CD4-positive, alpha-beta T cell treated with Interleukin-17A for 1 hour (primary cell): ENCODE results near the gene CFAP107.
"Not testable (repeated sequence)": the region's sequence is repeated elsewhere in the genome, so short reads cannot be mapped to it uniquely, and the experiment has no call there.

ENCODE experiments used
- DNase-seq: peaks from one replicate; pipeline ENCODE4 v3.0.0-alpha.2; 2020

CFAP107 gene

GRCh38 chr1:12781488-12781887, 35.5 kb downstream of the CFAP107 start:
- not testable (repeated sequence) for DNase-seq

DNA sequence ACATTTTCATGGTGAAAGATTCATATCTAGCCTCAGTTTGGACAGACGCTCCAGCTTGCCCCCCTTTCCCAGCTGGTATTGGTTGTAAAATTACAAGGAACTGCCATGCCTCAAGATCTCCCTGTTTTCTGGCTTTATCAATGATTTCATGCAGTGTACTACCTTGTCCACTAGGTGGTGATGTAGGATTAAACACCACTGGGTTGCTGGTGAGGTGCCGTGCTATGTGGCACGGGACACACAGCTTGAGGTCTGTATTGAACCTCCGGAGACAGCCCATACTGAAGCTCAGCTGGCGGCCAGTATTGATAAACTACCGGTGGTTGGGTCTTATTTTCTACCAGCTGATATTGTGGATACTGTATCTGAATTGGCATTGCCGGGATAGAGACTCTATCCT, 37.8 kb downstream of the CFAP107 start:
- DNase-seq, result not testable (repeated sequence)

- not testable (repeated sequence) for DNase-seq
These were observed 38.7 kb downstream of the CFAP107 start for GRCh38 chr1:12784729-12785128.

DNA sequence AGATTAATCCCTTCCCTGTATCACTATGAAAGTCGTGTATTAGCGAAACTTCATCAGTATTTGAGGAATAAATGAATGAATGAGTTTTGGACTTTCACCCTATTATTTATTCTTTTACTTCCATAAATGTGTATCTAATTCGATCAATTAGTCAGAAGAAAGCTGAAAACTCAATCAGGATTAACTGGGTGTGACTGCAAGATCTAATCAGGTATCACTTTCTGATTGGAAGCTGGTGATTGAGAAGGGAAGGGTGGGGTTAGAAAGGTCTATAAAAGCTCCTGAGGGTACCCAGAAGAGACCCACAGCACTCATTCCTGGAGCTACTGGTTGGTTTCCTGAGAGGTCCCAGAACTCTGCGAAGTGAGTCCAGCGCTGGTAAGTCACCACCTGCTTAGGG, 45.1 kb downstream of the CFAP107 start, which contains the start of gene PRAMEF1:
Gene PRAMEF1 (plus strand): TSS at position 301 of the 400 bp plus-strand sequence. CDS start 1,831 bp downstream, outside the sequence.
- not testable (repeated sequence) for DNase-seq

DNA sequence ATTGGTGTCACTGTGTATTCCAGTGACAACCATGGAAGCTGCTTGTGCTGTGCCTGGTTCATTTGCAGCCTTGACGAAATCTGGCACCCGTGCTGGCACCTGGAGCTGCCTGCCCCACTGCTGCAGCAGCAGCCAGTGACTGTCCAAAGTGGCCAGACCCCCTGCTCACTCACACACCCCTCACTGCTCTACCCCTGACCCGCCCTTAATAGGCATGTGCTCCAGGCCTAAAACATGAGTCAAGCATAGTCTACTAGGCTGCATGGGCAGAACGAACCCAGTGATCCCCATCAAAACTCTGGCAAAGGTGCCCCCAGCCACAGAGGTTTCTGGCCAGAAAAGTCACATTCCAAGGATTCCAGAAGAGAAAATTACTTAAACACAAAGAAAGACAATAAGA, 52.9 kb downstream of the CFAP107 start:
- no peak for DNase-seq

DNA sequence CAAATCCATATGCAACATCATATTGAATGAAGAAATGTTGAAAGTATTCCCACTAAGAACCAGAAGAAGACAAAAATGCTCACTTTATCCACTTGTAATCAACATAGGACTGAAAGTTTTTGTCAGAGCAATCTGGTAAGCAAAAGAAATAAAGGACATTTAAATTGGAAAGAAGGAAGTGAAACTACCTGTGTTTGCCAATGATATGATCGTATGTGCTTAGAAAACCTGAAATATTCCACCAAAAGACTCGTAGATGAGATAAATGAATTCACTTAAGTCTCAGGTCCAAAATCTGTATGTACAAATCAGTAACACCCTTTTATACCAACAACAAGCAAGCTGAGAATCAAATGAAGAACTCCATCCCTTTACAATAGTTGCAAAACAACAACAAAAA, 53.7 kb downstream of the CFAP107 start:
- DNase-seq, result no peak

DNA sequence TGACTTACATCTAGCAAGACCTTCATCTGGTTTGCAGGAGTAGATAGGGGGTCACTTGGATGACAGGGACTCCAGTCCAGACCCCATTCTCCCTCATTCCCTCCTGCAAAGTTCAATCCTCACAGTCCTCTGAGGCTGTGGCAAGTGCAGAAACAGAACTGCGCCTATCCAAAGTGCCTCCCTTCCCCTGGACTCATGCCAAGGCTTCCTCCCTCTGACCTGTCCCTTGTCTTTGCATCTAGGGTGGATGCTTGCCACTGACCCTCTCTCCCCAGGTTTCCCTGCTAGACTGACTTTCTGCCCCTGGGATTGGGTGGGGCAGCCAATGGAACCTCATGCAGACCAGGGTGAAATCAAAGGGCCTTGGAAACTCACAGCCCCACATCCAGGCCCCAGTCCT, 63.9 kb downstream of the CFAP107 start:
- no peak for DNase-seq

- DNase-seq, result no peak
These were observed 64.8 kb downstream of the CFAP107 start for GRCh38 chr1:12810691-12811408.

DNA sequence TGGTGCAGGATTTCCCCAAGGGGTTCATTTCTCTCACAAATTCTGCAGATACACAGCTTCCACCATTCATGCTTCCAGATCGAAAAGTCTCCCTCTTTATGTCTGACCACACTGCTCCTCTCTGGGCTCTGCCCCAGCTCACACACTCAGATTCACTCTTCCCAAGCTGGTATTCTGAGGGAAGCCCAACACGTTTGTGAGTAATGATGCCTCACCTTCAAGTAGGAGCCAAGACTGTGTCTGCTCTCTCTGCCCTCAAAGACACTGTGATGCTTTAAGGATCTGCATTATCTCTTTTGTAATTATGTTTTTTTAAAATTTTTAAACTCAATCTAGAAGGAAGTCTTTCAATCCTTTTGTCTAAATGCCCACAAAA, 65.4 kb downstream of the CFAP107 start:
- DNase-seq, result no peak
